Endothelial cell of umbilical vein (primary cell): Measurements from ENCODE around the gene SLC29A3.

ENCODE experiments used
- EZH2 ChIP-seq: IDR thresholded peaks from 2 replicates; pipeline ENCODE4 v1.6.1; 2012; ENCODE audit warnings: borderline replicate concordance, low read depth, mild to moderate bottlenecking, moderate library complexity, low read length, inconsistent platforms; ENCODE audit not compliant: severe bottlenecking
- MYC ChIP-seq: IDR thresholded peaks from one replicate; pipeline ENCODE4 v1.6.1; 2011; ENCODE audit warnings: mild to moderate bottlenecking, low read depth, low read length
- POLR2A ChIP-seq: IDR thresholded peaks from 2 replicates; pipeline ENCODE4 v1.6.1; 2012; ENCODE audit warnings: low read depth, mild to moderate bottlenecking, control low read depth, low read length
- POLR2AphosphoS5 ChIP-seq: IDR thresholded peaks from 2 replicates; pipeline ENCODE4 v1.6.1; 2012; ENCODE audit warnings: low read depth, mild to moderate bottlenecking, control low read depth, low read length, moderate library complexity; ENCODE audit not compliant: insufficient read depth
- TF ChIP-seq, protein P1 (sequence below), 2 donors: IDR thresholded peaks; 1 replicate in 1 of 2; 2 replicates in 1 of 2; pipeline ENCODE4 v1.5.1; 2011; ENCODE audit warnings: low read length in 2 of 2, mild to moderate bottlenecking in 2 of 2, moderate library complexity in 2 of 2, control low read depth in 1 of 2, inconsistent platforms in 1 of 2, low read depth in 1 of 2; ENCODE audit not compliant: insufficient read depth in 1 of 2; ENCODE audit errors: extremely low read depth in 1 of 2
- TF ChIP-seq, protein P2 (sequence below): IDR thresholded peaks from 2 replicates; pipeline ENCODE4 v1.6.1; 2011; ENCODE audit not compliant: insufficient read depth, insufficient read length

- TF ChIP-seq POLR2A = no peak
- TF ChIP-seq, protein P1, sequence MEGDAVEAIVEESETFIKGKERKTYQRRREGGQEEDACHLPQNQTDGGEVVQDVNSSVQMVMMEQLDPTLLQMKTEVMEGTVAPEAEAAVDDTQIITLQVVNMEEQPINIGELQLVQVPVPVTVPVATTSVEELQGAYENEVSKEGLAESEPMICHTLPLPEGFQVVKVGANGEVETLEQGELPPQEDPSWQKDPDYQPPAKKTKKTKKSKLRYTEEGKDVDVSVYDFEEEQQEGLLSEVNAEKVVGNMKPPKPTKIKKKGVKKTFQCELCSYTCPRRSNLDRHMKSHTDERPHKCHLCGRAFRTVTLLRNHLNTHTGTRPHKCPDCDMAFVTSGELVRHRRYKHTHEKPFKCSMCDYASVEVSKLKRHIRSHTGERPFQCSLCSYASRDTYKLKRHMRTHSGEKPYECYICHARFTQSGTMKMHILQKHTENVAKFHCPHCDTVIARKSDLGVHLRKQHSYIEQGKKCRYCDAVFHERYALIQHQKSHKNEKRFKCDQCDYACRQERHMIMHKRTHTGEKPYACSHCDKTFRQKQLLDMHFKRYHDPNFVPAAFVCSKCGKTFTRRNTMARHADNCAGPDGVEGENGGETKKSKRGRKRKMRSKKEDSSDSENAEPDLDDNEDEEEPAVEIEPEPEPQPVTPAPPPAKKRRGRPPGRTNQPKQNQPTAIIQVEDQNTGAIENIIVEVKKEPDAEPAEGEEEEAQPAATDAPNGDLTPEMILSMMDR (IDR thresholded peaks at IDR 0.05; ENCODE audit: extremely low read depth in 1 of 2, insufficient read depth in 1 of 2, low read depth in 1 of 2, low read length in 2 of 2) = no peak
- no peak for TF ChIP-seq EZH2
- TF ChIP-seq POLR2AphosphoS5 = no peak
- no peak for TF ChIP-seq MYC
- TF ChIP-seq, protein P2, sequence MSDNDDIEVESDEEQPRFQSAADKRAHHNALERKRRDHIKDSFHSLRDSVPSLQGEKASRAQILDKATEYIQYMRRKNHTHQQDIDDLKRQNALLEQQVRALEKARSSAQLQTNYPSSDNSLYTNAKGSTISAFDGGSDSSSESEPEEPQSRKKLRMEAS = no peak
Observed at GRCh38 chr10:71359364-71360046, 40.4 kb downstream of the SLC29A3 start.
